WI38 (cell line): ENCODE data around the gene TMEM229B.
A peak's percentile ranks its signal among the peaks of the same experiment; 100 is the strongest.

Experiments used
- H3K4me3 ChIP-seq: 2 replicates; pipeline ENCODE4 v1.5.1; 2011; ENCODE audit warnings: low read depth, mild to moderate bottlenecking, control low read depth, low read length
- TF ChIP-seq, protein P1 (sequence below): IDR thresholded peaks from 2 replicates; pipeline ENCODE4 v1.5.1; 2012; ENCODE audit warnings: low read depth, mild to moderate bottlenecking, control low read depth, low read length

Gene TMEM229B

DNA sequence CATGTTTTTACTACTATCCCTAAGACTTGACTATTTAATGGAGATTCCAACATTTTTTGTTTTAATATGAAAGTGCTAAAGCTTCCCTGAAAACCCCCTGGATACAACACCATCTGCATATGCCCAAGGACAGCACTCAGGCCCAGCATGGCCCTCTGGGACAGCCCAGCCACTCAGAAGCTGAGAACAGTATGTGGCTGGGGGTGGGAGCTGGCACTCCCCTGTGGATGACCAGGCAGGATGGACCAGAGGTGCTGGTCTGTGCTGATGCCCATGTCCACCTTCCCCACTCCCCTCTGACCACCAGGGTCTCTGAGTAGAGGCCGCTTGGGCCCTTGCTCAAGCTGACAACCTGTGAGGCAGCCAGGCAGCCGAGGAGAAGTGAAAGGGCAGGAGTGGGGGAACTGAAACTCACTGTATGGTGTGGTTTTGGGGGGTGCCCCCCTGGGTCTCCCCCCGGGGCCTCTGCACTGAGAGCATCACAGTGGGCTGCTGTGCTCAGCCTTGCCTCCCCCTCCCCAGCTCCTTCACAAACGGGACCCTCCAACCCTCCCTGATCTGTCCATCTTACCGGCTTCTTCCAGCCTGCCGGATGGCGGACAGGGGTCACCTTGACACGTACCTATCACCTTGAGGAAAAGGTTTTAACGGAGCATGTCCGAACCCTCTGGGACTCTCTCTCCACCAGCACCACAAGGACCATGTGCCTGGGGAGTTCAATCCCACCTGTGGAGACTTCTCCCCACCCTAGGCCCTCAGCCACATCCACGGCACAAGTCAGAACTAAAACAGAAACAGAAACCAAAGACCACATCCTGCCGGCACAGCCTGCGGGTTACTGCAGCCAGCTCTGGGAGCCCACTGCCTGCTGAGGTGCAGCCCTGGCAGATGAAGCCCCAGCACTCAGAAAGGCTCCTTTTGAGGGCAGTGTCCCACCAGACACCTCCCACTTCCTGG is at the start of gene TMEM229B:
TMEM229B (minus strand) TSS at position 785 of the 957 bp plus-strand sequence. CDS start 14,798 bp downstream, outside the sequence.
- H3K4me3 ChIP-seq = no peak within 1 kb of the TSS
- TF ChIP-seq, protein P1, sequence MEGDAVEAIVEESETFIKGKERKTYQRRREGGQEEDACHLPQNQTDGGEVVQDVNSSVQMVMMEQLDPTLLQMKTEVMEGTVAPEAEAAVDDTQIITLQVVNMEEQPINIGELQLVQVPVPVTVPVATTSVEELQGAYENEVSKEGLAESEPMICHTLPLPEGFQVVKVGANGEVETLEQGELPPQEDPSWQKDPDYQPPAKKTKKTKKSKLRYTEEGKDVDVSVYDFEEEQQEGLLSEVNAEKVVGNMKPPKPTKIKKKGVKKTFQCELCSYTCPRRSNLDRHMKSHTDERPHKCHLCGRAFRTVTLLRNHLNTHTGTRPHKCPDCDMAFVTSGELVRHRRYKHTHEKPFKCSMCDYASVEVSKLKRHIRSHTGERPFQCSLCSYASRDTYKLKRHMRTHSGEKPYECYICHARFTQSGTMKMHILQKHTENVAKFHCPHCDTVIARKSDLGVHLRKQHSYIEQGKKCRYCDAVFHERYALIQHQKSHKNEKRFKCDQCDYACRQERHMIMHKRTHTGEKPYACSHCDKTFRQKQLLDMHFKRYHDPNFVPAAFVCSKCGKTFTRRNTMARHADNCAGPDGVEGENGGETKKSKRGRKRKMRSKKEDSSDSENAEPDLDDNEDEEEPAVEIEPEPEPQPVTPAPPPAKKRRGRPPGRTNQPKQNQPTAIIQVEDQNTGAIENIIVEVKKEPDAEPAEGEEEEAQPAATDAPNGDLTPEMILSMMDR = no peak

DNA sequence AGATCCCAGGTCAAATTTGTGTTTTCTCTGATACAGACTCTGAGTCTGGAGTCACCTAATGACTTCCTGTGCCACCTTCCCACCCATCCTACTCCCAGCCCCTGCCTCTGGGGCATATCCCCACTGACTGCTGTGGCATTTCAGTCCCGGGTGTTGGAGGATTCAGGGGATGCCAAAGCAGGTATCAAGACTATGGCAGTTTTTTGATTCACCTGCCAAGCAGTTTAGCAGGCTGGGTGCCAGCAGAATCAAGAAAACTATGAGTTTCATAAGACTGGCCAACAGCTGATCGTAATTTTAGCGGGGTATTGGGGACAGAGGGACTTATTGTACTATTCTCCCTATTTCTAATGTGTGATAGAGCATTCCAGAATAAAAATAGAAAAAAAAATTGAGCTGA is 49.2 kb upstream of the TMEM229B start:
- TF ChIP-seq, protein P1 = no peak
- no peak overlapping the region for H3K4me3 ChIP-seq

DNA sequence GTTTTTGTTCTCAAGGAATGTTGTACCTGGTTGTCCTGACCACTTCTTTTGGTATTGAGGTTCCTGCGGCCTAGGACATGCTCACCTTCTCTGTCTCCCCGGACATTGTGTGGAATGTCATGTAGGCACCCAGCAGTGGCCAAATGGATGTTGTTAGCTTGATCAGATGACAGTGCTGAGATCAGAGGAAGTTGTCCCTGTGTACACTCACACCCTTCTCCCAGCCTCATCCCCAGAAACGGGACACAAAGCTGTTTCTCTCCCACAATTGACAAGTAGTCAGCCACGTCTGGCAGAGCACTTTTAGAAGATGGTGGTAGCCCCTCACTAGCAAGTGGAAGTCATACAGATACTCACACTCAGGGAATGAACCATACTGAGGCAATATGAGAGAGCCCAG is 47.6 kb upstream of the TMEM229B start:
- TF ChIP-seq, protein P1 = no peak

DNA sequence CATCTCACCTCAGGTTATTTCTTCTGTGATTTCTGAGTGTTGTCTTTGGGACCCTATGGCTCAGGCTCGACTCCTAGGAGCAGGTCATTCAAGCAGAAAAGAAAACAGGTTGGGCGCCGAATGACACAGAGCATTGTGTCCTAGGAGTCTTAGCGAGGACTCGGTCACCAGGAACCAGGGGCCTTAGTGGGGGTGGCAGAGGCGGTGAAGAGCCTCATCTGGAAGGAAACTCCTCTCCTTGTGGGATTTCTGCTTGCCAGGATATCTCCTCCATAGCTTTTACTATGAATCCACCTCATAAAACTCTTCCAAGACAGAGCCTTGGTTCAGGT is 45.2 kb upstream of the TMEM229B start:
- peak overlapping the region; percentile 50; the same call in 1 of the 2 replicates for H3K4me3 ChIP-seq
- TF ChIP-seq, protein P1 = no peak

More for the DNA sequence above, 47.6 kb upstream of the TMEM229B start:
- H3K4me3 ChIP-seq = no peak overlapping the region

DNA sequence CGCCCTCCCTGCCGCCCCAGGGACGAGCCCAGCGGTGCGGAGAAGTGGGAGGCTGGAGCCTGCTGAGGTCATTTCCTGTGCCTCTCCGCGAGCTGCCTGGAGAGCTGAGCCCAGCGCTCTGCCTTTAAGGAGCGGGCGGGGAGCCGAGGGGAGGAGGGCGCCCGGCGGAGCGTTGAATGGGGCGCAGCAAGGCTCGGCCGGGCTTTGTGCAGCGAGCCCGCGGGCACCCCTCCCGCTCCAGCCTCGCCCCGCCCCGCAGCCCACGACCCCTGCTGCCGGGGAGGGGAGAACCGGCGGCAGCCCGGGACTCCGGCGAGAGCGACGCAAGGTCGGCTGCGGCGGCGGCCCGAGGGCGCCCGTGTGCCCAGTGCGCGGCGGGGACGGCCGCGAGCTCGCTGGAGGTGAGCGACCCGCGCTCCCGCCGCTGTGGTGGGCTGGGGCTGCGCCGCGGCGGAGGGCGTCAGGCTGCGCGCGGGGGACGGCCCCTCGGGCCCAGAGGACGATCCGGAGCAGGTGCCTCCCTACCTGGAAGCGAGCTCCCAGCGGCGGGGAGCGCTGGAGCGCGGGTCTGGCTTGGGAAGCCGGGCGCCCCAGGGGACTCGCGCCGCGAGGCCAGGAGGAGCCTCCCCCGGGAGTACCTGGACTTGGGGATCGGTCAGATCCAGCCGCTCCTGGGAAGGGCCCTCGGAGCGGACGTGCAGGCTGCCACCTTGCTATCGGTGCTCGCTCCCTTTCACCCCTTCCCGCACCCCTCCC is 44.7 kb upstream of the TMEM229B start, which contains the start of gene PLEKHH1:
PLEKHH1 (plus strand) TSS at position 293 of the 756 bp plus-strand sequence. CDS start 8,578 bp downstream, outside the sequence.
- TF ChIP-seq, protein P1 = no peak
- H3K4me3 ChIP-seq = peak within 1 kb of the TSS; percentile 50

DNA sequence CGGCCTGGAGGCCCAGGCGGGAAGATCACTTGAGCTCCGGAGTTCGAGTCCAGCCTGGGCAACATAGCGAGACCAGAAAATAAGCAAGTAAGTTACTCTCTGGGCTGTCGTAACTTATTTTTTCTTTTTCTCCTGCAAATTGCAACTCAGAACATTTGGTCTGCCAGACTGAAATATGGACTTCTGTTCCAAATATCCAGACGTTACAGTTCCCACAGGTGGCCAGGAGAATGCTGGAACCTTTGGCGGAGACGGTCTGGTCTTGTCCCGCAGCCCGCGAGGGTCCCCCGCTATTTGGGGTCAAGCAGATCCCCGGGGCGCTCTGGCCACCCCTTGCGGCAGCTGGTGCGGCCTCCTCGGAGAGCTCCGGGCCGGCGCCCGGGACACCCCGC is 44.1 kb upstream of the TMEM229B start:
- TF ChIP-seq, protein P1 = no peak
- peak overlapping the region; percentile 50 for H3K4me3 ChIP-seq
